ENCODE results near the gene CA14. TPM values are rescaled to one million over a fixed set of nuclear protein-coding genes. Genes with fewer than 3 reads are reported as not detected.
A peak's percentile ranks its signal among the peaks of the same experiment; 100 is the strongest.
"Not testable (repeated sequence)": the region's sequence is repeated elsewhere in the genome, so short reads cannot be mapped to it uniquely, and the experiment has no call there.

The CA14 gene
- 0.48 TPM for total RNA-seq (ENCODE audit: insufficient read depth, low replicate concordance)

GRCh38 chr1:150257624-150258585, at the start of gene CA14:
Gene CA14, plus strand, starts transcription at chr1:150257774. Its CDS starts 355 bp downstream, at chr1:150258129.
- DNase-seq (ENCODE audit: low spot score) = no peak

DNA sequence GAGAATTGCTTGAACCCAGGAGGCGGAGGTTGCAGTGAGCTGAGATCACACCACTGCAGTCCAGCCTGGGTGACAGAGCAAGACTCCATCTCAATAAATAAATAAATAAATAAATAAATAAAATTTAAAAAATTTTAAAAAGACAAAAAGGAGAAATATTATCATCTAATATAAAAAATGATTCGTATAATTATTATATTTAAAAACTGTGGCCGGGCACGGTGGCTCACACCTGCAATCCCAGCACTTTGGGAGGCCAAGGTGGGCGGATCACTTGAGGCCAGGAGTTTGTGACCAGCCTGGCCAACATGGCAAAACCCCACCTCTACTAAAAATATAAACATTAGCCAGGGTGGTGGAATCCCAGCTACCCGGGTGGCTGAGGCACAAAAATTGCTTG, 49.1 kb upstream of the CA14 start:
- DNase-seq (ENCODE audit: low spot score) = not testable (repeated sequence)

DNA sequence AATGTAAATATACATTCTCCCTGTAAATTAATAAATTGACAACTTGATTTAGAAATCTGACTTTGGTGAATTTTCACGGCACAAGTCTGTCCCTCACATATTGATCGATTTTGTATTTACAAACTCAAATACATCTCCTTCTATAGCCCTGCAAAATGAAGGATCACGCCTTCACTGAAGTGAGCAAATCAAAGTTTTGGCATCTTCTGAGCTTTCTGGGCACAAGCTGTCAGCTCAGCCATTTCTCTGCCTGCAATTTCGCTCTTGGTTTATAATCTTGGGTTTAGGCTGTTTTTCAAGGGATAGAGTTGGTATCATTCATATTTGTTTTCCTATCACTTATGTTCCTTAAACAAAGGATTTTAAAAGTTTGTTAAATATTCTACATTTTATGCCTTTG, 47.5 kb upstream of the CA14 start:
- no peak for DNase-seq (ENCODE audit: low spot score)

- DNase-seq (ENCODE audit: low spot score) = no peak
These were observed 46.9 kb upstream of the CA14 start for GRCh38 chr1:150210706-150211105.

GRCh38 chr1:150212070-150212469, 45.5 kb upstream of the CA14 start:
- no peak for DNase-seq (ENCODE audit: low spot score)

DNA sequence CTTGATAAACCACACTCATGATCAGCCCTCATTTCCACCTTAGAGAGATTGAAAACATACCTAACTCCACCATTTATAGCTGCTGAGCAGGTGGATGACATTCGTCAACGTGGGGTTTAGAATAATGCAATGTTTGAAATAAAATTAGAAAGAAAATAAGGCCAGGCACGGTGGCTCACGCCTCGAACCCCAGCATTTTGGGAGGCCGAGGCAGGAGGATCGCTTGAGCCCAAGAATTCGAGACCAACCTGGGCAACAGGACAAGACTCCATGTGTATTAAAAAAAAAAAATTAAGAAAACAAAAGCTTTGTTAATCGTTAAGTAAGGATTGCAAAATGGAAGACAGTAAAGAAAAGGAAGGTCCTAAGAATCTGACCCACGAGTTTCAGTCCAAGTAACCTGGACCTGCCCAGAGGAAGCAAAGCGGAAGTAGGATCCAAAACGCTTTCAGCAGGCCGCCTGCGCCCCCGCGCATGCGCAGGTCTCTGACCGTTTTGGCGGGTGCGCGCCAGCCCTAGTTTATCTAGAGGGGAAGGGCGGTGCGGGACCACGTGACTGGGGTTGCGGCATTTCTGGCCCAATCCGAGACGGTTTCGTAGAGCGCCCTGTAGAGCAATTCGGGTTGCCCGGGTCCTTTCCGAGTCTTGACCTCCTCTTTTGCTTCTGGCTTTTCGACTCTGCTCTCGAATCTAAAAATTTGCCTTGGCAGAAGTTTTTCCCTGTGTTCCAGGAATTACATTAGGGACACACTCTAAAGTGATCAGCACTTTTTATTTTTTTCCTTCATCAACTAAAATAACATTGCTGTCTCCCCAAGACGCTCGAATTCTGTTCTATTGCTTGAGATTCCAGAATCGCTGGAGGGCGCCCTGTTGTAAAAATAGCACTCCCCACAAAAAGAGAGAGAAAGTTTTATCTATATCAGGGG, 44.1 kb upstream of the CA14 start:
- DNase-seq (ENCODE audit: low spot score) = peak; percentile 98

GRCh38 chr1:150214099-150214756, 43.3 kb upstream of the CA14 start:
- DNase-seq (ENCODE audit: low spot score) = not testable (repeated sequence)

GRCh38 chr1:150215855-150216254, 41.7 kb upstream of the CA14 start:
- DNase-seq (ENCODE audit: low spot score) = not testable (repeated sequence)

- peak; percentile 11 for DNase-seq (ENCODE audit: low spot score)
These were observed 36.0 kb upstream of the CA14 start for GRCh38 chr1:150221552-150221951.

- DNase-seq (ENCODE audit: low spot score) = no peak
These were observed 32.6 kb upstream of the CA14 start for GRCh38 chr1:150224983-150225382.

- DNase-seq (ENCODE audit: low spot score) = no peak
These were observed 32.0 kb upstream of the CA14 start for GRCh38 chr1:150225546-150225945.

DNA sequence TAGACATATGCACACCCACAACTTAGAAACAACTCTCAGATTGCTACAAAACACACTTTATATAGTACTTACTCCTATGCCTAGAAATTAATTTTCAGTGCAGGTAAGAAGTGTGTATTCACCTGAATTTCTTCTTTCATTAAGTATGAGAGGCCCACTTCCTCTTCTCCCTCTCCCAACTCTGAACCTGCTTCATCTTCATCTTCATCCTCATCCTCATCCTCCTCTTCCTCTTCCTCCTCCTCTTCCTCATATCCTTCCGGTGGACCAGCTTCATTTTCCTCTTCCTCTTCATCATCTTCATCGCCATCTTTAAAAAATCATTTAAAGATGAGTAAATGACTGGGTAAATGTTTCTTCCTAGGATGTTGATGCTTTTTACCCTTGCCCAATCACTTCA, 31.1 kb upstream of the CA14 start:
- DNase-seq (ENCODE audit: low spot score) = no peak

- DNase-seq (ENCODE audit: low spot score) = no peak
These were observed 30.3 kb upstream of the CA14 start for GRCh38 chr1:150227228-150227627.

GRCh38 chr1:150228246-150228645, 29.3 kb upstream of the CA14 start:
- DNase-seq (ENCODE audit: low spot score) = not testable (repeated sequence)

DNA sequence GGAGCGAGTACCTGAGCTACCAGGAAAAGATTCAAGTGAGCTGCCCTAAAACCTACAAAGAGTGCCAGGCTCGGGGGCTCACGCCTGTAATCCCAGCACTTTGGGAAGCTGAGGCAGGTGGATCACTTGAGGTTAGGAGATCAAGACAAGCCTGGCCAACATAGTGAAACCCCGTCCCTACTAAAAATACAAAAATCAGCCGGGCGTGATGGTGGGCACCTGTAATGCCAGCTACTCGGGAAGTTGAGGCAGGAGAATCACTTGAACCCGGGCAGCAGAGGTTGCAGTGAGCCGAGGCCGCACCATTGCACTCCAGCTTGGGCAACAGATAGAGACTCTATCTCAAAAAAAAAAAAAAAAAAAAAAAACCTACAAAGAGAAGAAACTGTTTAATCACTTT, 24.7 kb upstream of the CA14 start:
- DNase-seq (ENCODE audit: low spot score) = not testable (repeated sequence)

DNA sequence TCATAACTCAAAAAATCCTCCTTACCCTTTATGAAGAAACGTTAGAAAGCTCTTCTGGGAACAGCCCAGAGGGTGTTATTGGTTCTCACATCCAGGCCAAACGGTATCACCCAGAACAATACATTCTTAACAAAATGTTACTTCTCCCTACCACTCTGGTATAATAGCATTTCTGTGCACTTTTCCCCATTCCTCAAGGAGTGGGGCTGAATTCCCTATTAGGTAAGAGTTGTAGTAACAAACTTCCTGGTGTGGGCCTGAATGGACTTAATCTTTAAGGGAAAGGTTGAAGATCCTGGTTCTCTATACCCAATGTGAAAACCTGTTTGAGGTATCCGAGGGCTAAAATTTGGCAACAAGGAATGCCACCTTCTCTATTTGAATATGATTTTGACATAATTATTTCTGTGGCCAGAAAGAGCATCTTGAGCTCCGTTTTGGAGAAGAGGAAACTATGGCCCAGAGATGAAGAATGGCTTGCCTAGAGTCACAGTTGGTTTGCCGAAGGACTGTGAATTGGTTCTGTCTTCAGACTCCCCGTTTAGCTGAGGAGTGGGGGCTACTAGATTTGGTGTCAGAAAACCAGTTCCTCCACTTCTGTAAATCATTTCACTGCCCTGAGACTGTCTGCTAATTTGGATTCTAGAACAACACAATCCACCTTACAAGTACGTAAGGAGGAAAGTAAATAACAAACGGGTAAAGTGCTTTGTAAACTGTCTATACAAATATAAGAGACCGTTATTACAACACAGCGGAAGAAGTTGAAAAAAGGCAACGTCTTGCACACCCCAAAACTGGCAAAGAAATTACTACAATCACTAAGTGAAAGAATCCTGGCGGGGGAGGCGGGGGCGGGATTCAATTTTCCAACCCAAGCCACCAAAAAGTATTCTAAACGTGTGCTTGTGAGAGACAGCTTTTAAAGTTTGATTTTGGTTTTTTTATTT, 23.9 kb upstream of the CA14 start:
- DNase-seq (ENCODE audit: low spot score) = peak; percentile 38

GRCh38 chr1:150234309-150234565, 23.3 kb upstream of the CA14 start:
- no peak for DNase-seq (ENCODE audit: low spot score)

GRCh38 chr1:150234566-150235293, 22.8 kb upstream of the CA14 start:
- peak; percentile 84 for DNase-seq (ENCODE audit: low spot score)

DNA sequence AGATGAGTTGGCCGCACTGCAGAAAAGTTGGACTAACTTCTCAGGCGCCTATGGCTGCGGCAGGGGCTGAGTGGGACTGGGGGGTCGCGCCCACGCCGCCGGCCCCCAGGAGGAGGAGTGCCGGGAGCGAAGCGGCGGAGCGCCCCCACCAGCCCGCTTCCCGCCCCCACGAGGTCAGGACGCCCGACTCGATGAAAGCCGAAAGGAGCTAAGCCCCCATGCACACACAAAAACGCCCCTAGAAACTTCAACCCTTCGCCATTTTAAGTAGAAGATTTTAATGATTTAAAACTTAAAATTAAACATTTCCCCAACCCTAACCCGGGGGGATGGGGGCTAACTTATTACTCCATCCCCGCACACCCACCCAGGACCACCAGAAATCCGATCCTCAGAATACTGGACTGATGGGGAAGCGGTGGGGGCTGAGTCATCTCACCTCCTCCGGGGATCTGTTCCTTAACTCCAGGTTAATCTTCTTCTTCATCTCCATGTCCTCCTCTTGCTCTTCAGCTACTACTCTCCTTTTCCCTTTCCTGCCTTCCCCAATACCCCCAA, 22.2 kb upstream of the CA14 start:
- DNase-seq (ENCODE audit: low spot score) = peak; percentile 44
